RWPE2 (cell line): Measurements from ENCODE around the gene FRAT2.

Source experiments
- ATAC-seq: fragments of 200-7000 bp; cut with Tn5 transposase; 3 replicates; pipeline ENCODE4 v1.9.1; 2021; ENCODE audit warnings: low read depth
- DNase-seq: peaks from one replicate; pipeline ENCODE4 v3.0.0-alpha.2; 2020; ENCODE audit warnings: low spot score
- H3K27ac ChIP-seq: fragments of 450-650 bp; 2 replicates; pipeline ENCODE4 v1.5.1; 2017; ENCODE audit warnings: mild to moderate bottlenecking; ENCODE audit not compliant: poor library complexity, severe bottlenecking
- H3K27me3 ChIP-seq: fragments of 250-450 bp; sonication (Bioruptor Pico); 2 replicates; pipeline ENCODE4 v1.5.1; 2021; ENCODE audit warnings: mild to moderate bottlenecking, moderate library complexity; ENCODE audit not compliant: insufficient read depth, poor library complexity, severe bottlenecking
- H3K36me3 ChIP-seq: fragments of 250-450 bp; sonication (Bioruptor Pico); 2 replicates; pipeline ENCODE4 v1.5.1; 2020; ENCODE audit warnings: low read depth, mild to moderate bottlenecking, moderate library complexity
- H3K4me1 ChIP-seq: fragments of 250-450 bp; sonication (Bioruptor Pico); 2 replicates; pipeline ENCODE4 v1.5.1; 2021; ENCODE audit warnings: mild to moderate bottlenecking, moderate library complexity; ENCODE audit not compliant: insufficient read depth, poor library complexity, severe bottlenecking
- H3K4me3 ChIP-seq: fragments of 250-450 bp; sonication (Bioruptor Pico); 2 replicates; pipeline ENCODE4 v1.5.1; 2021; ENCODE audit warnings: mild to moderate bottlenecking, moderate library complexity; ENCODE audit not compliant: severe bottlenecking
- H3K9me3 ChIP-seq: fragments of 250-450 bp; sonication (Bioruptor Pico); 2 replicates; pipeline ENCODE4 v1.5.1; 2021; ENCODE audit warnings: mild to moderate bottlenecking, moderate library complexity; ENCODE audit not compliant: severe bottlenecking
- CTCF ChIP-seq: fragments of 450-650 bp; IDR thresholded peaks from one replicate; pipeline ENCODE4 v1.5.1; 2017; ENCODE audit warnings: mild to moderate bottlenecking, moderate library complexity; ENCODE audit not compliant: poor library complexity, severe bottlenecking

The FRAT2 gene

DNA sequence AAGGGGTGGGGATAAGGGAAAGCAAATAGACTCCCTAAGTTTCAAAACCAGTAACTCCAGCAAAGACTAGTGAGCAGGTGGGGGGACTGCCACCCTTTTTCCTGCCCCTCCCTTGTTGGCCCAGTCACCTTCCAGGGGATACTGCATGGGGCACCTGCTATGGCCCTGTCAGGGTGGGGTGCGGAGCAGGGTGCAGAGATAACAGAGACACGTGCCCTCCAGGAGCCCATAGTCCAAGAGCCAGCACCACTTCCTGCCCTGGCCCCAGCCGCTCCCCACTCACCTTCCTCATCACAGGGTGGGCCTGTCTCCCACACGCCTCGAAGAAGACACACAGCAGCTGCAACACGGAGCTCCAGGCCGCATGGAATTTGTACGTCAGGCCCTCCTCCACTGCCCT is 46.0 kb upstream of the FRAT2 start:
- DNase-seq: no peak
- Histone ChIP-seq H3K27ac (no peak overlapping the region), H3K4me3 (no peak overlapping the region), H3K27me3 (no peaks in the 10 kb centered on the region), H3K9me3 (no peaks in the 10 kb centered on the region), H3K36me3 (peaks cover 48% of the 10 kb centered on the region), H3K4me1 (no peaks in the 10 kb centered on the region)
- TF ChIP-seq CTCF: no peak
- ATAC-seq: no peak

- no peak for ATAC-seq
- no peak for TF ChIP-seq CTCF
- no peak overlapping the region for H3K27ac ChIP-seq
These were observed 44.7 kb upstream of the FRAT2 start for GRCh38 chr10:97378933-97379921.

GRCh38 chr10:97376413-97376812 is 41.9 kb upstream of the FRAT2 start:
- no peaks in the 10 kb centered on the region for H3K9me3 ChIP-seq
- no peak for ATAC-seq
- DNase-seq: no peak
- no peak overlapping the region for H3K4me3 ChIP-seq
- no peak overlapping the region for H3K27ac ChIP-seq
- H3K36me3 ChIP-seq: peaks cover 63% of the 10 kb centered on the region
- H3K4me1 ChIP-seq: no peaks in the 10 kb centered on the region
- no peaks in the 10 kb centered on the region for H3K27me3 ChIP-seq
- TF ChIP-seq CTCF: no peak

More at GRCh38 chr10:97378933-97379921, 44.7 kb upstream of the FRAT2 start:
- Histone ChIP-seq H3K9me3 (no peaks in the 10 kb centered on the region), H3K27me3 (no peaks in the 10 kb centered on the region), H3K4me3 (no peak overlapping the region), H3K36me3 (peaks cover 50% of the 10 kb centered on the region), H3K4me1 (no peaks in the 10 kb centered on the region)
- no peak for DNase-seq

DNA sequence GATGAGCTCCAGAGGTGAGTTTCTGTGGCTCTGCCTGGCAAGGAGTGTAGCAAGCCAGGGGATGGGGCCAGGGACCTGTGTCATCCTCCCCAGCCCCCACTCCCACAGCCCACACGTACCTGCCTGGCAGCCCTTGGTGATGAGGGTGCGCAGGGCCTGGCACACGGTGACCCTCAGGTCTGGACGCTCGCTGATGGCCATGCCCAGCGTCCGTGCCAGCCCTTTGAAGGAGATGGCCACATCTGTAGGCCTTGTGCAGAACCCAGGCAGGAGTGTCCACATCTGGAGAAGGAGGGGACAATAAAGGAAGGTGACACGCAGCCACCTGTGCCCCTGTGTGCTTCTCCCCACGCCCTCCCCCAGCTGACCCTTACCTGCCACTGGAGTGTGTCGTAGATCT is 38.9 kb upstream of the FRAT2 start:
- H3K36me3 ChIP-seq: peaks cover 56% of the 10 kb centered on the region
- H3K4me3 ChIP-seq: no peak overlapping the region
- DNase-seq (no peak), ATAC-seq (no peak)
- H3K9me3 ChIP-seq: no peaks in the 10 kb centered on the region
- no peaks in the 10 kb centered on the region for H3K4me1 ChIP-seq
- TF ChIP-seq CTCF: no peak
- no peak overlapping the region for H3K27ac ChIP-seq
- H3K27me3 ChIP-seq: no peaks in the 10 kb centered on the region
